Osteoblast (primary cell): ENCODE measurements around the gene BCOR. TPM values are rescaled to one million over a fixed set of nuclear protein-coding genes. Genes with fewer than 3 reads are reported as not detected.

ENCODE experiments used
- DNase-seq: peaks from one replicate; pipeline ENCODE4 v3.0.0; 2011; ENCODE audit warnings: low spot score, mixed read lengths; ENCODE audit not compliant: insufficient read length; ENCODE audit errors: missing footprints
- H2AFZ ChIP-seq: 2 replicates; pipeline ENCODE4 v1.6.0; 2011; ENCODE audit warnings: mild to moderate bottlenecking, low read length
- H3K27ac ChIP-seq: 2 replicates; pipeline ENCODE4 v1.5.1; 2011; ENCODE audit warnings: mild to moderate bottlenecking, low read depth, low read length, moderate library complexity
- H3K27me3 ChIP-seq: 2 replicates; pipeline ENCODE4 v1.6.0; 2012; ENCODE audit warnings: mild to moderate bottlenecking, control low read depth, inconsistent platforms, low read length, moderate library complexity; ENCODE audit not compliant: insufficient read depth
- H3K36me3 ChIP-seq: 2 replicates; pipeline ENCODE4 v1.5.1; 2011; ENCODE audit warnings: mild to moderate bottlenecking, low read length, control low read depth, moderate library complexity; ENCODE audit not compliant: insufficient read depth
- H3K4me1 ChIP-seq: 2 replicates; pipeline ENCODE4 v1.5.1; 2011; ENCODE audit warnings: mild to moderate bottlenecking, low read length, control low read depth, moderate library complexity; ENCODE audit not compliant: insufficient read depth
- H3K4me2 ChIP-seq: 2 replicates; pipeline ENCODE4 v1.6.0; 2011; ENCODE audit warnings: mild to moderate bottlenecking, low read length; ENCODE audit not compliant: insufficient read depth
- H3K4me3 ChIP-seq: fragments of 200-600 bp; sonication (generic); 3 replicates; pipeline ENCODE4 v1.5.1; 2012; ENCODE audit warnings: mild to moderate bottlenecking, low read length, inconsistent platforms; ENCODE audit not compliant: insufficient read depth
- H3K79me2 ChIP-seq: 2 replicates; pipeline ENCODE4 v1.6.0; 2012; ENCODE audit warnings: mild to moderate bottlenecking, low read length, control low read depth, inconsistent platforms; ENCODE audit not compliant: insufficient read depth
- H3K9me3 ChIP-seq: 2 replicates; pipeline ENCODE4 v1.5.1; 2011; ENCODE audit warnings: low read depth, low read length, control low read depth
- H4K20me1 ChIP-seq: 2 replicates; pipeline ENCODE4 v1.6.0; 2012; ENCODE audit warnings: mild to moderate bottlenecking, low read length, control low read depth; ENCODE audit not compliant: insufficient read depth
- CTCF ChIP-seq: IDR thresholded peaks from 2 replicates; pipeline ENCODE4 v1.5.1; 2011; ENCODE audit warnings: mild to moderate bottlenecking, low read depth, low read length, moderate library complexity; ENCODE audit errors: extremely low read depth
- total RNA-seq: library from RNA; depleted of rRNA; stranded (reverse); fragments of >200 nt; gene quantifications from 2 replicates; pipeline ENCODE4 v1.2.3, GENCODE V29; 2012

BCOR gene
- total RNA-seq, 1 donor: 14.8 TPM

GRCh38 chrX:40082447-40083119 is 15.2 kb downstream of the BCOR start:
- Histone ChIP-seq H4K20me1 (peaks cover 61% of the 10 kb centered on the region), H3K4me1 (peaks cover 23% of the 10 kb centered on the region), H3K27me3 (peaks cover 34% of the 10 kb centered on the region), H2AFZ (no peak overlapping the region), H3K4me2 (peak overlapping the region; percentile 71), H3K79me2 (peaks cover 77% of the 10 kb centered on the region), H3K9me3 (no peaks in the 10 kb centered on the region), H3K4me3 (peak overlapping the region; percentile 65), H3K36me3 (no peaks in the 10 kb centered on the region), H3K27ac (no peak overlapping the region)
- DNase-seq: peak; percentile 76
- no peak for TF ChIP-seq CTCF

- Histone ChIP-seq H3K4me2 (no peak overlapping the region), H4K20me1 (peaks cover 60% of the 10 kb centered on the region), H3K79me2 (peaks cover 69% of the 10 kb centered on the region), H3K9me3 (no peaks in the 10 kb centered on the region), H2AFZ (no peak overlapping the region), H3K4me1 (peaks cover 23% of the 10 kb centered on the region), H3K27ac (no peak overlapping the region), H3K36me3 (no peaks in the 10 kb centered on the region), H3K4me3 (no peak overlapping the region), H3K27me3 (peaks cover 28% of the 10 kb centered on the region)
- TF ChIP-seq CTCF: no peak
- peak; percentile 57 for DNase-seq
These were observed 16.1 kb downstream of the BCOR start for GRCh38 chrX:40081679-40082068.

GRCh38 chrX:40080894-40081678 is 16.7 kb downstream of the BCOR start:
- H3K36me3 ChIP-seq: peaks cover under 1% of the 10 kb centered on the region
- H2AFZ ChIP-seq: no peak overlapping the region
- DNase-seq: peak; percentile 52
- TF ChIP-seq CTCF: no peak
- peaks cover 25% of the 10 kb centered on the region for H3K4me1 ChIP-seq
- no peaks in the 10 kb centered on the region for H3K9me3 ChIP-seq
- peaks cover 22% of the 10 kb centered on the region for H3K27me3 ChIP-seq
- H3K4me2 ChIP-seq: no peak overlapping the region
- H3K27ac ChIP-seq: no peak overlapping the region
- no peak overlapping the region for H3K4me3 ChIP-seq
- peaks cover 63% of the 10 kb centered on the region for H3K79me2 ChIP-seq
- peaks cover 55% of the 10 kb centered on the region for H4K20me1 ChIP-seq

- H2AFZ ChIP-seq: no peak overlapping the region
- peaks cover 41% of the 10 kb centered on the region for H4K20me1 ChIP-seq
- H3K4me1 ChIP-seq: peaks cover 12% of the 10 kb centered on the region
- no peak overlapping the region for H3K4me3 ChIP-seq
- peaks cover 57% of the 10 kb centered on the region for H3K79me2 ChIP-seq
- no peaks in the 10 kb centered on the region for H3K9me3 ChIP-seq
- peak; percentile 73 for DNase-seq
- peaks cover 13% of the 10 kb centered on the region for H3K27me3 ChIP-seq
- no peak overlapping the region for H3K4me2 ChIP-seq
- peaks cover 5% of the 10 kb centered on the region for H3K36me3 ChIP-seq
- no peak overlapping the region for H3K27ac ChIP-seq
- no peak for TF ChIP-seq CTCF
These were observed 18.2 kb downstream of the BCOR start for GRCh38 chrX:40079572-40079971.
